ENCODE data around the gene GFER. TPM values are rescaled to one million over a fixed set of nuclear protein-coding genes. Genes with fewer than 3 reads are reported as not detected.
A peak's percentile ranks its signal among the peaks of the same experiment; 100 is the strongest.

The GFER gene
- total and polyA plus RNA-seq, 2 of the 8 experiments (the other 6 are each of a cell fraction or from before 2014, with no cell fraction given), result 17.7 to 37.9 TPM

DNA sequence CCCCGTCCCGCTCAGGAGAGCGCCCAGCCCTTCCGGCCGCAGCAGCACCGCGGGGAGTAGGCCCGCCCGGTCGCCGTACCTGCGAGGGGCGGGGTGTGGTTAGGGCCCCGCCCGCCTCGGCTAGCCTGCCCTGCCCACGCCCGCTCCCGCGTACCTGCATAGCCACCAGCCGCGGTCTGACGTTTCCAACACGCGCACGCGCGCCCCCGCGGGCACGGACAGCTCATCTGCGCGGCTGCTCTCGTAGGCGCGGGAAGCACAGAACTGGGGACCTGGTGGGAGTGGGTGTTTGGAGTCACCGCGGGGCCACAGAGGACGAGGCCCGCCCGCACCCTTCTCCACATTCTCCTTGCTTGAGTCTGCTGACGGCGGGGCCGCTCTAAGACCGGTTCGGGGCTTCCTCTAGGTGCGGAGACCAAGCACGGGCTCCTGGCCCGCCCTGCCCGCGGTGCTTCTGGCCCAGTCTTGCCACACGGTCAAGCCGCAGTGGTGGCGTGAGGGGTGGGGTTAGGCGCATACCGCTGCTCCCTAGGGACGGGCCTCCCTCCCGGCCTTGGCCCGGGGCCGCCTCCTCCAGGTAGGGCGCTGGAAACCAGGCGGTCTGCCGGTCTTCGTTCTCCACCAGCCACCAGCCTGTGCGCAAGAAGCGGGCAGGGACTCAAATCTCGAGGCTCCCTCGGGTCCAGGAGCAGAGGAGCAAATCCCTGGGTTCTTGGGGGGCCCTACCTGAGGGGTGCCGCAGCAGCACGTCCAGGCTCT lies 4.5 kb upstream of the GFER start (continued):
- TF ChIP-seq CTCF (IDR thresholded peaks at IDR 0.05; ENCODE audit: control extremely low read depth in 1 of 3, insufficient read depth in 1 of 3, low read depth in 1 of 3, low read length in 3 of 3) (no peak), SIRT6 (IDR thresholded peaks at IDR 0.05; ENCODE audit: low read length) (no peak), YY1 (IDR thresholded peaks at IDR 0.05; ENCODE audit: low read depth, low read length) (no peak), RXRA (IDR thresholded peaks at IDR 0.05; ENCODE audit: insufficient read depth, low read depth, low read length) (no peak), KDM4A (IDR thresholded peaks at IDR 0.05; ENCODE audit: low read depth, low read length, severe bottlenecking) (peak; percentile 29), SRF (IDR thresholded peaks at IDR 0.05; ENCODE audit: low read depth, low read length) (no peak), BCL11A (IDR thresholded peaks at IDR 0.05; ENCODE audit: low read depth in 2 of 2, low read length in 2 of 2) (no peak), CEBPB (IDR thresholded peaks at IDR 0.05; ENCODE audit: low read depth, low read length) (no peak), CREB1 (IDR thresholded peaks at IDR 0.05) (peak; percentile 58), BRCA1 (IDR thresholded peaks at IDR 0.05; ENCODE audit: low read depth, low read length) (no peak), CTBP2 (IDR thresholded peaks at IDR 0.05; ENCODE audit: borderline replicate concordance, insufficient read depth, insufficient read length, low read length) (no peak), KDM1A (IDR thresholded peaks at IDR 0.05; ENCODE audit: borderline replicate concordance, low read length) (no peak)
